VCaP (cell line): ENCODE data around the gene TMEM87A.

Source experiments
- H3K27ac ChIP-seq: fragments of 450-650 bp; 2 replicates; pipeline ENCODE4 v1.5.1; 2017
- TF ChIP-seq, protein P1 (sequence below): fragments of 450-650 bp; conservative IDR thresholded peaks from 2 replicates; pipeline ENCODE4 v1.5.1; 2017; ENCODE audit warnings: mild to moderate bottlenecking, moderate library complexity

The TMEM87A gene

DNA sequence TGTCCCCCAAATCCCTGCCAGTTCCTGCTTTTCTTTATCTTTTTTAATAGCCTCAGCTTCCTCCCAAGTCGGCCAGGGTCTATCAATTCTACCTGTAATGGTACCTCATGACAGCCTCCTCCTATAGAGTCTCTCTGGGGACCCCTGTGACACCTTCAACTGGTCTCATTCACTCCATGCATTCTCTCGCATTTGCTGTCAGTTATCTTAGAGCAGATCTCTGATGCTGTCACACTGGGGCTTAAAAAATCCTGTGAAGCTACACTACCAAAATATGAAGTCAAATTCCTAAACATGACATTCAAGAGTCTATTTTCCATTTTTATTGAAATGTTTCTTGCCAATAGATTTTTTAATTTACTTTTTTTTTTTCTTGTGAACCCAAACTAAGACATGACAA lies 70.6 kb downstream of the TMEM87A start:
- TF ChIP-seq, protein P1, sequence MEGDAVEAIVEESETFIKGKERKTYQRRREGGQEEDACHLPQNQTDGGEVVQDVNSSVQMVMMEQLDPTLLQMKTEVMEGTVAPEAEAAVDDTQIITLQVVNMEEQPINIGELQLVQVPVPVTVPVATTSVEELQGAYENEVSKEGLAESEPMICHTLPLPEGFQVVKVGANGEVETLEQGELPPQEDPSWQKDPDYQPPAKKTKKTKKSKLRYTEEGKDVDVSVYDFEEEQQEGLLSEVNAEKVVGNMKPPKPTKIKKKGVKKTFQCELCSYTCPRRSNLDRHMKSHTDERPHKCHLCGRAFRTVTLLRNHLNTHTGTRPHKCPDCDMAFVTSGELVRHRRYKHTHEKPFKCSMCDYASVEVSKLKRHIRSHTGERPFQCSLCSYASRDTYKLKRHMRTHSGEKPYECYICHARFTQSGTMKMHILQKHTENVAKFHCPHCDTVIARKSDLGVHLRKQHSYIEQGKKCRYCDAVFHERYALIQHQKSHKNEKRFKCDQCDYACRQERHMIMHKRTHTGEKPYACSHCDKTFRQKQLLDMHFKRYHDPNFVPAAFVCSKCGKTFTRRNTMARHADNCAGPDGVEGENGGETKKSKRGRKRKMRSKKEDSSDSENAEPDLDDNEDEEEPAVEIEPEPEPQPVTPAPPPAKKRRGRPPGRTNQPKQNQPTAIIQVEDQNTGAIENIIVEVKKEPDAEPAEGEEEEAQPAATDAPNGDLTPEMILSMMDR = no peak
- no peak overlapping the region for H3K27ac ChIP-seq

DNA sequence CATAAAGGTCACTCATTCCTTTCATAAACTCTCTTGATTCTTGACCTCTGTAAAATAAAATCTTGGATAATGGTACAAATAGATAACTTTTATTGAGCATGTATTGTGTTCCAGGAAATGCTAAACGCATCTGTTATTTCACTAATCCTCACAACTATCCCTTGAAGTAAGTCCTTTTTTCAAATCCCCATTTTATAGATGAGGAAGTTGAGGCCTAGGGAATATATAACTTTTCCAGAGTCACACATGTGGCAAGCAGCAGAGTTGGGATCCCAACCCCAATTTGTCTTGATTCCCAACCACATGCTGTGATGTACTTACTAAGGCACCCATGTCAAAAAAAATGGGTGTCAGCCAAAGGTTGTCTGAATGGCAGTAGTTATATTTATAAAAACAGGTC lies 71.4 kb downstream of the TMEM87A start:
- TF ChIP-seq, protein P1 = no peak
- H3K27ac ChIP-seq = no peak overlapping the region

DNA sequence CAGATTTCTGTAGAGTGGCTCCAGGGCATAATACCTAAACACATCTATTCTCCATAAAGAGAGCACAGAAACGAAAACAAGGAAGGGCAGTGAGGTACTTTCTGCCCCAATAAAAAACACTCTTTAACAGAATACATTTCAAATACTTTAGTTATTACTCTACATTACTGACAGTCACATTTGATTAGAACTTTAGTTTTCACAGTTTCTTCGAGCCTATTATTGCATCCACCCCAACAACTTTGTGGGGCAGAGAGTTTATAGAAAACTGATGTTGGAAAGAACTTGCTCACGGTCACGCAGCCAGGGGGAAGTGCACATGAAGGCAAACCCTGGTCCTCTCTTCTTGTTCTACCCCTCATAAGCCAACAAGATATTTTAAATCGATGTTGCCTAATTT lies 74.1 kb downstream of the TMEM87A start:
- TF ChIP-seq, protein P1 = no peak
- no peak overlapping the region for H3K27ac ChIP-seq

DNA sequence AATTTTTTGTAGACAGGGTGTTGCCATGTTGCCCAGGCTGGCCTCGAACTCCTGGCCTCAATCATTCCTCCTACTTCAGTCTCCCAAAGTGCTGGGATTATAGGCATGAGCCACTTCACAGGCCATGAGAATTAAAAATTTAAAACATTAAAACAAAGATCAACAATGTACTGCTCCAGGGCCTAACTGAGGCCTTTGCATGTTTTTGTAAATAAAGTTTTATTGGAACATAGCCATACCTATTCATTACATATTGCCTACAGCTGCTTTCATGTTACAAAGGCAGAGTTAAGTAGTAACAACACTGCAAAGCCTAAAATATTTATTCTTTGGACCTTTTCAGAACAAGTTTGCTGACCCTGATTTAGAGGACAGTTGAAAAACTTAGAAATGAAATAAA lies 74.7 kb downstream of the TMEM87A start:
- TF ChIP-seq, protein P1 = no peak
- no peak overlapping the region for H3K27ac ChIP-seq

DNA sequence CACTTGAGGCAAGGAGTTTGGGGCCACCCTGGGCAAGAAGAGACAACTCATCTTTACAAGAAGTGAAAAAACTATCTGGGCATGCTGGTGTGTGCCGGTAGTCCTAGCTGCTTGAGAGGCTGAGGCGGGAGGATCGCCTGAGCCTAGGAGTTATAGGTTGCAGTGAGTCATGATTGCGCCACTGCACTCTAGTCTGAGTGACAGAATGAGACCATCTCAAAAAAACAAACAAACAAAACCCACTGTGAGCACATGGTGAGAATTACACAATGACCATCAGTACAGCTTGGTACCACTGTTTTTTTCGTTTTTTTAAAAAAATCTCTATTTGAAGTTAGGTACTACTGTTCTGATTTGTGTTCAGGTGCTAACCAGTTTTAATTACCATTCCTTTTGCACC lies 78.7 kb downstream of the TMEM87A start:
- no peak overlapping the region for H3K27ac ChIP-seq
- TF ChIP-seq, protein P1 = no peak

DNA sequence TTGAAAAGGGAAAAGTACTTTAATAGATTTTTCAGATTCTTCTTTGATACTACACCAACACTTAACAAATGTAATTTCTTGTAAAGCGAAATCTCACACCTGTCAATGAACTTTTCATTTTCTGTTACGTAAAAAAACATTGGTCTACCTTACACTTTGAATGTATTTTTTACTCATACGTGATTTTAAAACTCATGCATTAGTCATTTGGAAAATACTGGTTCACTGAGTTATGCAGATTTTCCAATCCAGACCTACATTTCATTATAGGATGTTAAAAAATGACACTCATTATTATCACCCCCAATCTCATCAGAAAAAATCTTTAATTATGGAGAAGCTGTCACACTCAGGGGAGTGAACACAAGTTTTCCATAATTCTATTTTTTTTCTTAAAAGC lies 79.8 kb downstream of the TMEM87A start:
- H3K27ac ChIP-seq = no peak overlapping the region
- TF ChIP-seq, protein P1 = no peak

DNA sequence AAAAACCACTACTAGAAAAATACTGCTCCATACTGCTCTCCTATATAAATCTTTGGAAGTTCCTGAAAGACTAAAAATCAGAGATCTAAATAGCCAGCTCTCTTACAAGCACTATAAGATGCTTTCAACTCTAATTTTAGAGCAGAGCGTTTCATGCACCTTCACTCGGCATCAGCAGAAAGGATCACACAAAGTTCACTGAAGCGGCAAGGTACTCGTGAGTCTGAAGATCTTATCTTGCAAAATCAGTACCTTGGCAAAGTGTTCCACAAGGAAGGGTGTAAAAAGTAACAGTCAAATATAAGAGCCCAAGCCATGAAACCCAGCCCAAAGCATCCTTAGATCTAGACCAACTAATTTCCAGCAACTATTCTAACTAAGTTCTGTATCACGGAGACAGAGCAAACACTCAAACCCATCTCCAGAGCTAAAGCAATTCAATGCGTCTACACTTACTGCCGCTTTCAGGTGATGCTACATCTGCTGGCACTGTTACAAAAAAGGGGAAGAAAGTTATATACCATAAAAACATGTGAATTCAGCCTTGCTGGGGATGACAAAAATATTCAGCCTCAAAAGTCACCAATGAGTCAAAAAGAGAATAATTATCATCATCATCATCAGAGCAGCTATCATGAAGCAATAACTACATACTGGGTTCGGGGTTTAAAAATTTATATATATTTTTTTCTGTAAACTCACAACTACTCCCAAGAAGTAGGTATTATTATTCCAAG lies 81.5 kb downstream of the TMEM87A start:
- H3K27ac ChIP-seq = no peak overlapping the region
- TF ChIP-seq, protein P1 = no peak
